Measurements from ENCODE around the gene MPZL1.
"Not testable (repeated sequence)": the region's sequence is repeated elsewhere in the genome, so short reads cannot be mapped to it uniquely, and the experiment has no call there.

MPZL1 gene

DNA sequence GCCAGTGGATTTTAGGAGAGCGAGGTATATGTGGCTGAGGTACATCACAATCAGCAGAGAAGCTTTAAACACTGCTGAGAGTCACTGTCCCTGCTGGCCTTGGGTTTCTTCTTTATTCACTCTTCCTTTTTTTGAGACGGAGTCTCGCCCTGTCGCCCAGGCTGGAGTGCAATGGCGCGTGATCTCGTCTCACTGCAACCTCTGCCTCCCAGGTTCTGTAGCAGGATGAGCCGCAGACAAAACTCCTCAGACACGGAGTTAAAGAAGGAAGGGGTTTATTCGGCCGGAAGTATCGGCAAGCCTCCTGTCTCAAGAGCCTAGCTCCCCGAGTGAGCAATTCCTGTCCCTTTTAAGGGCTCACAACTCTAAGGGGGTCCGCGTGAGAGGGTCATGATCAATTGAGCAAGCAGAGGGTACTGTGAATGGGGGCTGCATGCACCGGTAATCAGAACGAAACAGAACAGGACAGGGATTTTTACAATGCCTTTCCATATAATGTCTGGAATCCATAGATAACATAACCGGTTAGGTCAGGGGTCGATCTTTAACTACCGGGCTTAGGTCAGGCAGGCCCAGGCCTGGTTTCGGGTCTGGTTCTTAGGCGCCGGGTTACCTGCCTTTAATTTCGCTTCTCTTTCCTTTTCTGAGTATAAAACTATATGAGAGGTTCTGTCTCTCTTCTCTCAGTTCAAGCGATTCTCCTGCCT is 1.9 kb upstream of the MPZL1 start:
- not testable (repeated sequence) for DNase-seq

DNA sequence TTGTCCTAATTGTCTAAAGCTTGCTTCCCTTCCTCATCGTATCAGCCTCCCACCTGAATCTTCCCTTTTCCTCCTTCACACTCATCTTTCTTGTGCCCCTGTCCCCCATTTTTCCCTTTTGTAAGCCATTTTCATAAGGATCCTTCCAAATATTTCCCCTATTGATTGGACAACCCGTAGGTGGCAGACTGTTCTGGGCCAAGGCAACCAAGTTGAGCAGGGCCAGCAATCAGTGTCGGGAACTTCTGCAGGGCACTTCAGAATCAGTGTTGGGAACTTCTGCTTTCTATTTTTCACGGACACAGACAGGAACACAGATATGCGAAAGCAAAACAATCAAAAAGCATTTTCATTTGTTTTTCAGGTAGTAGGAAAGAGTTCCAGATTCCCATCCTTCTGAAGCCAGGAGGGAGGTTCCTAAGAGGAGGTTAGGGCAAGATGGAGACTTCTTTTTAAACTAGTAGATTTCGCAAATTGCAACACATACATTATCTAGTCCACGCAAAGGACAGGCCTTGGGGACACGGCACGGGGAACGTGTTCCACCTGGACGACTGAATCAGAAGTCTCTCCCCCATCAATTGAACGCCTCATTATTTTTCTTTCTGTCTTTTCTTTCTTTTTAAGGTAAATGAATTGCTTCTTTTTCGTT is 691 bp upstream of the MPZL1 start:
- DNase-seq, result no peak

DNA sequence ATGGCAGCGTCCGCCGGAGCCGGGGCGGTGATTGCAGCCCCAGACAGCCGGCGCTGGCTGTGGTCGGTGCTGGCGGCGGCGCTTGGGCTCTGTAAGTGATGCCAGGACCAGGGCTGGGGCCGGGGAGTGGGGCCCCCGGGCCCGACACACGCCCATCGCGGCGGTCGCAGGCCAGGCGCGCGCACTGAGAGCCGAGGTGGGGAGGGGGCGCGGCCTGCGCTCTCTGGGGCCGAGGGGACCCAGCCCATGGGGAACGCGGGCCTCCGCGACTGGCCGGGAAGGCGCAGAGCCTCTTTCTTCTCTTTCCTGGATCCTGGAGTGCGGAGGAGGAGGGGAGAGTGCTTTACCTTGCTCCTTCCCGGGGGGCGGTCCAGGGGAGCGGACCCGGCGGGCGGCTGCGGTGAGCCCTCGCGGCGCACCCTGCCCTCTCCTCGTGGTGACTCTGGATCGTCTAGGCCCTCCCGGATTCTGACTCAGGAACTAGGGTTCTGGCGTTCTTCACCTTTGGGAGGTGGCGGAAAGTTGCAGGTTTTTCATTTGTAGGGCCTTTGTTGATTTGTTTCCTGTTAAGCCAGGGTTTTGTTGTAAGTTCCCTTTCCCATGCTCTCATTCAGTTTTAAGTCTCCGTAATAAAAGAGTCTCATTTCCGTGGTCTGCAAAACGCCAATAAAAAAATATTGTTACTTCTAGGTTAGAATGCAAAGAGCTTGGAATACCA is 529 bp downstream of the MPZL1 start:
- DNase-seq, result no peak

DNA sequence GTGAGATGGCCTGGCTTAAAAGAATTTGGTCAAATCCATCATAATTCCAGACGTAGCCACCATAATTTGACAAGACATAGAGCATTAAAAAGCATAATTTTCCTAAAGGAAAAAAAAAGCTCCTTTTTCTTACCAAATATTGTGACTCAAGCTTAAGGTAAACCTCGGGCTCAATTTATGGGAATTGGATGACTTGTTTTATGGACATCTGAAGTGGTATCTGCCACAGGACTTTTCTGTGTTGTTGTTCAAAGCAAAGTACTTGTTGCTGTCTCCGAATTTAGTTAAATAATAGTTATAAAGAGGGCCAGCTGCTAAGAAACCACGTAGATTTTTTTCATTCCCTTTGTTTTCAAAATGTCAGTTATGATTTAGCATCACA is 1.1 kb downstream of the MPZL1 start:
- DNase-seq, result no peak

DNA sequence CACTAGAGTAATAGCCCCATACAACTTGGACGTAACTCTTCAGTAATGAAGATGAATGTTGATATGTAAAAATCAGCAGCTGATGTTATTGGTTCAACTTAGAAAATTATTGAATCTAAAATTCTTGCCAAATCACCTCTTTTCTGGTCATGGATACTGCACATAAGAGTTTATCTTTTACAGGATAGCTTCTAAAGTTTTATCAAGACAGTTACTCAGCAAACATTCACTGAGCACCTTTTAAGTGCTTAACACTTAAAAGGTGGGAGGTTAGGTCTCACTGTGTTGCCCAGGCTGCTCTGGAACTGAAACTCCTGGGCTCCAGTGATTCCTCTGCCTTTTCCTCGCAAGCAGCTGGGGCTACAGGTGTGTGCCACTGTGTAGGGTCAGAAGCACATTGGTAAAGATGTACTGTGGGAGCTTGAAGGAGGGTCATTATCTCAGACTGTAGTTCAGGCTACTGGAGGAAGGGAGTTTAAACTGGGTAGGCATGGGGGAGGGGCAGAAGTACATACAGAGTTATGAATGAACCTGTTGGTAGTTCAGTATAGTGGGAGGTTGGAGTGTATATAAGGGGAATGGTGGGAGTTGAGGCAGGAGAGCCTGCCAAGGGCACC is 2.0 kb downstream of the MPZL1 start:
- no peak for DNase-seq

DNA sequence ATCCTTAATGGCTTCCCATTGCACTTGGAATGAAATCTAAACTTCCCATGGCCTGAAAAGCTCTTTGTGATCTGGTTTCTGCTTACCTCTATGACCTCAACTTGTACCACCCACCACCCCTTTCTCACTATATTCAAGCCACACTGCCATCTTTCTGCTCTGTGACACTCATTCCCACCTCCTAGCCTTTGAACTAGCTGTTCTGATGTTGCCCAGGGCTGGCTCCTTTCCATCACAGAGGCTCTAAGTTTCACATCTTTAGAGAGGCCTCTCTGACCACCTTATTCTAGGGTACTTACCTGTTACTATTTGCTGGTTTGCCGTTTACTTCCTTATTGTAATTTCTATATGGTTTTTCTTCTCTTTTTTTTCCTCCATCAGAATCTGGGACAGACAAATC is 4.2 kb downstream of the MPZL1 start:
- no peak for DNase-seq

DNA sequence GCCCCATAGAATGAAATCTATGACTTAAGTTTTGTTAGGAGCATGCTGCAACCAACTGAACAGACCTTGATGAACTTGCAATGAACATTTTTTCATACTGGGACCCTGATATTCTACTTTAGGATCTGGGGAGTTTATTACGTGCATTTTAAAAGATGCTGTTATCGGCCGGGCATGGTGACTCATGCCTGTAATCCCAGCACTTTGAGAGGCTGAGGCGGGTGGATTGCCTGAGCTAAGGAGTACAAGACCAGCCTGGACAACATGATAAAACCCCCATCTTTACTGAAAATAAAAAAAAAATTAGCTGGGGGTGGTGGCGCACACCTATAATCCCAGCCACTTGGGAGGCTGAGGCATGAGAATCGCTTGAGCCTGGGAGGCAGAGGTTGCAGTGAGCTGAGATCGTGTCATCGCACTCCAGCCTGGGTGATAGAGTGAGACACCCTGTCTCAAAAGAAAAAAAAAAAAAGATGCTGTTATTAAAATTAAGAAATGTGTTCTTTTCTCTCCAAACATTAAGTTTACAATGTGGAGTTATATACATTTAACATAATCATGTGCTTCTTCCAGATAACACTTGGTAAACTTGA is 7.1 kb downstream of the MPZL1 start:
- DNase-seq, result no peak

DNA sequence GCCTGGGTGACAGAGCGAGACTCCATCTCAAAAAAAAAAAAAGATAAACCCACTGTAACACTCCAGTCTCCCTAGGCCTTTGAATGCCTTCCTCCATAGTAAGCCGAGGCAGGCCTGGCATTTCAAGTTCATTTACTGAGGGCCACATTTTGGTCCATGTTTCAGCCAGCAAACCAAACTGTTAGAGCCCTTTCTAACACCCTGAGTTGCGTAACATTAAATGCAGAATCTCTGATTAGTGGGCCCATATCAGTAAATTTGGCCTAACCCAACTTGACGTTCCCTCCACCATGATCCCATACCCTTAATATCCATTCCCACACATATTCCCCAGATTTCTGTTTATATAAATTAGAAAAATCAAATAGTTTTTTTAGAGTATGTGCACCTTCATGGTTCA is 12.4 kb downstream of the MPZL1 start:
- DNase-seq, result no peak

DNA sequence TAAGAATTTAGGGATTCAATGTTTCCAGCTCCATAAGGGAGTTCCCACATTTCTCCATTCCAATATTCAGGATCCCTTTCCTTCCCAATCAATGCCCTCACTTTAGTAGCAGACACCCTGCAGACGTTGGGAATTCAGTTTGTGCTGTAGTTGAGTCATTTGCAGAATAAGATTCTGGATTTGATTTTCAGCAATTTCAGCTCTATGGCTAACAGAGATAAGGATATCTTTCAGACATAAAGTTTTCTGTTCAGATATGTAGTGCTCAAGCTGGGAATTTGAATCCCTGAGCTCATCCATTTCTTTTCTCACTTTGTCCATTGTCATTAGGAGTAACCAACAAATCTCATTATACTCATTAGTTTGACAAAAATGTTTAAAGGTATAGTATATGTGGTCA is 13.1 kb downstream of the MPZL1 start:
- DNase-seq, result no peak

DNA sequence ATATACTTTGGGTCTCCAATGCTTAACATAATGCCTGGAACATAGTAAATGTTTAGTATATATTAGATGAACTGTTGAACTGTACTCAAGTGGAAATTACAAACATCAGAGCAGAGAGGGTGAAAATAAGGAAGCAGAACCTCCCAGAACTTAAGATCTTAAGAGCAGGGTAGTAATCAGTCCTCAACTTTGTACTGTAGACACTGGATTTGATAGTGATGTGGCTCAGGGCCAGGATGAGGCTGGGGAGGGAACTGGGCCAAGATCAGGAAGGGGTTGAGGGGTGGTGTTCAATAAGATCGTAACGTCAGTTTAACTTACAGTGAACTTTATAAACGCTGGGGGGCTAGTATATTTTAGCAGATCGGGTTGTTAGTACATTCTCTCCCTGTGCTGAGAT is 15.4 kb downstream of the MPZL1 start:
- DNase-seq, result no peak

DNA sequence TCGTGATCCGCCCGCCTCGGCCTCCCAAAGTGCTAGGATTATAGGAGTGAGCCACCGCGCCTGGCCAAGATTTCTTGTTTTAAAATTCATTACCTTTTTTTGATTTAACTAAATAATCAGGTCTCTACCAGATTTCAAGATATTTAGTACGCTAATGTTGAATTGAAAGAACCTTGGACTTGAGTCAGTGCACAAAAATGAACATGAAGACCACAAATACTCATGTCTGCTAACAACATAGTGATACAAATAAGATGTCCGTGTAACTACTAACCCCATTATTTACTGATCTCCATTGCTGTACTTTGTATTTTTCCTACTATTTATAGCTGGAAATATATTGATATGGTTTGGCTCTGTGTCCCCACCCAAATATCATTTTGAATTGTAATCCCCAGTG is 16.4 kb downstream of the MPZL1 start:
- DNase-seq, result no peak

DNA sequence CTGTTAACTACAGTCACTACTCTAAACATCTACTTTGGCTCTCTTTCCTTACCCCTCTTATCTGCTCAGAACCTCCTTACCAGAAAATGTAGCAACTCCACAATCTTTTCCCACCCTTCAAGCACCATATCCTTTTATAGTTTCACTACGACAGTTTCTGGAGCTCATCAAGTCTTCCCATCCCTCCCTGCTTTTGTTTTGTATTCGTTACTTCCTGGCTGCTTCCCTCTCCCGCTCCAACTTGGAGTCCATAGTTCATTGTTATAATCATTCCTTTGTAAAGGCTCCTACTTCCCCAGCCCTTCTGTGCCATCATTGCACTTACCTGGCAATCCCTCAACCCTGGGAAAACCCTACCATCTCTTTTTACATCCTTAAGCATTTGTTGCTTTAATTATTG is 18.0 kb downstream of the MPZL1 start:
- no peak for DNase-seq

DNA sequence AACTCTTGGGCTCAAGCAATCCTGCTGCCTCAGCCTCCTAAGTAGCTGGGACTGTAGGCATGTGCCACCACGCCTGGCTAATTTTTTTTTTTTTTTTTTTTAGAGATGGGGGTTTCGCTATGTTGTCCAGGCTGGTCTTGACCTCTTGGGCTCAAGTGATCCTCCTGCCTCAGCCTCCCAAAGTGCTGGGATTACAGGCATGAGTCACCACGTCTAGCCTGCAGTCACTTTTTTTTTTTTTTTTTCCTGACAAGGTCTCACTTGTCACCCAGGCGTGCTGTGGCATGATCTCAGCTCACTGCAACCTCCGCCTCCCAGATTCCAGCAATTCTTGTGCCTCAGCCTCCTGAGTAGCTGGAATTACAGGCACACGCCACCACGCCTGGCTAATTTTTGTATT is 19.3 kb downstream of the MPZL1 start:
- not testable (repeated sequence) for DNase-seq

DNA sequence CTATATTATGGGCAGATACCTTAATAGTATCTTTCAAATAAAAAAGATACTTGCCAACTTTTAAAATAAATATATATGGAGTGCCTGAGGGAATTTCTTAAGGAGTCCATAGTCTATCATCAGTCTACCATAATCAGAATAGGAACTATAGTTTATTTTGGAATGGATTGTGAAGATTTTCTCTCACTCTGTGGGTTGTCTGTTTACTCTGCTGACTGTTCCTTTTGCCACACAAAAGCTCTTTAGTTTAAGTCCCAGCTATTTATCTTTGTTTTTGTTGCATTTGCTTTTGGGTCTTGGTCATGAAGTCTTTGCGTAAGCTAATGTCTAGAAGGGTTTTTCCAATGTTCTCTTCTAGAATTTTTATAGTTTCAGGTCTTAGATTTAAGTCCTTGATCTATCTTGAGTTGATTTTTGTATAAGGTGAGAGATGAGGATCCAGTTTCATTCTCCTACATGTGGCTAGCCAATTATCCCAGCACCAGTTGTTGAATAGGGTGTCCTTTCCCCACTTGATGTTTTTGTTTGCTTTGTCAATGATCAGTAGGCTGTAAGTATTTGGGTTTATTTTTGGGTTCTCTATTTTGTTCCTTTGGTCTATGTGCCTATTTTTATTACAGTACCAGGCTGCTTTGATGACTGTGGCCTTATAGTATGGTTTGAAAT is 20.7 kb downstream of the MPZL1 start:
- DNase-seq, result not testable (repeated sequence)

DNA sequence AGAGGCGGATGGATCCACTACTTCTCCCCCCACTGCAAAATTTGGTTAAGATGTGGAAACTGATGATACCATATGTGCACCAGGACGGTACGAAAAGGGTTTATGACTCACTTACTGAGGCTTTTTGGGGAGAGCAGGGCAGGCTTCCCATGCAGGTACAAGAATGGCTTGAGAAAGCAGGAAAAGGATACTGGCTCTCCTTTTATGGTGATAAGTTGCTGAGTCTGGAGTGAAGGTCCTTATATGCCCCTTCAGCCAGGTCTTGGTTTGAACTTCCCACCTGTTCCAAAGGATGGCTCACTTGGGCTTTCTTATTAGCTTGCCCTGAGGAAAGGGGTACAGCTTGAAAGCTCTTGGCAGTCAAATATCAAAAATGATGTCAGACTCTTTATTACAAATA is 23.1 kb downstream of the MPZL1 start:
- no peak for DNase-seq

DNA sequence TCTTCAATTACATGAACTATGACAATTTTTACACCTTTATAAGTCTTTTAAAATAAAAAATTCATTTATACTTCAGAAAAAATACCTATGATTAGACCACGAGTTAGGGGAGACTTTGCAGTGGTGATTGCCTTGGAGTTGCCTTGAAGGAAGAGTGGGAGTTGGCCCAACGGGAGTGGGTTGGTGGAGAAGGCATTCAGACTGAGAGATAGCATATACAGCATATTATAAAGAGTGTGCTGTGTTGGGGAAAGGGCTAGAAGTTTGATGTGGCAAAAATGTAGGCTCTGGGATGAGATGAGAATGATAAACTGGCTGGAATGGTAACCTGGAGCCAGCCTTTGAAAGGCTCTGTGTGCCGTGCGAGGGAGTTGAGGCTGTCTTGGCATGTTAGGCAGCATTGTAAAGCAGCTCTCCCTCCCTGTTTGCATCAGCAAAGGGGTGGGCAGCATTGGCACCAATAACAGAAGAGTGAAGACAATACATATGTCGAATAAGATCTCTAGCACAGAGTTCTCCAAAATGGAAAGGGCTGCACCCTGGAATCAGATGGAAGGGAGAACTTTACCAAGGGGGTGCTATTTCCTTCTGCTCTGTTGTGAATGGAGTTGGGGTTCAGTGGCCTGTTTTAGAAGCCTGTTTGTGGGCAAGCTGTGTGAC is 24.4 kb downstream of the MPZL1 start:
- DNase-seq, result no peak

DNA sequence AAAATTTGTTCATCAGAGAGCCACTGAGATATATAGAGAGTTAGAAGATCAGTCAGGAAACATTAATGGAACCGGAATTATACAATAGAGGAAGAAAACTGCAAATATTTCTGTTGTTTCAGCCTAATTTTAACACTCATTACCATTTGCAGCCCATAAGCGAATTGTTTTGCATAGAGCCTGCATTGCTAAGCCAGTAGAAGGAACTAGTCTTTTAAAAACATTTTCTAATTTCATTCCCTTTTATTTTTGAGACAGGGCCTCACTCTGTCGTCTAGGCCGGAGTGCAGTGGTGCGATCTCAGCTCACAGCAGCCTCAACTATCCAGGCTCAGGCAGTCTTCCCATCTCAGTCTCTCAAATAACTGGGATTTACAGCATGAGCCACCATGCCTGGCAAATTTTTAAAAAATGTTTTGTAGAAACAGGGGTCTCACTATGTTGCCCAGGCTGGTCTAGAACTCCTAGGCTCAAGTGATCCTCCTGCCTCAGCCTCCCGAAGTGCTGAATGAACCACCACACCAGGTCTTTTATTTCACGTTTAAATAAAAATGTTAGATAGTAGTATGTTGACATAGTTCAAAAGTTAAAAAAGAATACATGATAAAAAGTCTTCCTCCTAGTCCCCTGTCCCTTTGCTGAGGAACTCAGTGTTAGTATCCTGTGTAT is 25.3 kb downstream of the MPZL1 start:
- DNase-seq, result no peak

DNA sequence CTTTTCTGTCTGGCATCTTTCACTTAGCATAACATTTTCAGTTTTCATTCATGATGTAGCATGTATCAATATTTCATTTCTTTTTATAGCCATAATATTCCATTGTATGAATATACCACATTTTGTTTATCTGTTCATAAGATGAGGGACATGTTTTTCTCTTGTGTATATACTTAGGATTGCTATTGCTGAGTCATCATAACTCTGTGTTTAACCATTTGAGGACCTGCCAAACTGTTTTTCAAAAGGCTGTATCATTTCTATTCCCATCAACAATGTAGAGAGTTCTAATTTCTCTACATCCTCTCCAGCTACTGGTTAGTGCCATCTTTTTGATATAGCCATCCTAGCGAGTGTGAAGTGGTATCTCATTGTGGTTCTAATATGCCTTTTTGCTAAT is 26.2 kb downstream of the MPZL1 start:
- no peak for DNase-seq

DNA sequence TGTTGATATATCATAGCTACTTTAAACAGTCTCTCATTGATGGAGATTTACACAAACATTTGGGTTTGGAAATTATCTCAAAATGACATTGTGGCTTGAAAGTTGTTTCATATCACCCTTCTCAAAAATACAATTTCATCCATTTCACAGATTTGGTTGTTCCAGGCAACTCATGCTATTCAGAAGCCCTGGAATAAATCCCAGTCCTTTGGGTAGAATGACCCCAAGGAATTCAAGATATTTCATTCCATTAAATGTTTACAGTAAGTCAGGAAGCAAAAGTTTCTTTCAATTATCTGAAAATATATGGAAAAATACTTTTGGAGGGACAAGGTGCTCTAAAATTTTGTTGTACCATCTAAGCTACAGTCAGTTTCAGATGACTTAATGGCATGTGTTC is 27.1 kb downstream of the MPZL1 start:
- no peak for DNase-seq

DNA sequence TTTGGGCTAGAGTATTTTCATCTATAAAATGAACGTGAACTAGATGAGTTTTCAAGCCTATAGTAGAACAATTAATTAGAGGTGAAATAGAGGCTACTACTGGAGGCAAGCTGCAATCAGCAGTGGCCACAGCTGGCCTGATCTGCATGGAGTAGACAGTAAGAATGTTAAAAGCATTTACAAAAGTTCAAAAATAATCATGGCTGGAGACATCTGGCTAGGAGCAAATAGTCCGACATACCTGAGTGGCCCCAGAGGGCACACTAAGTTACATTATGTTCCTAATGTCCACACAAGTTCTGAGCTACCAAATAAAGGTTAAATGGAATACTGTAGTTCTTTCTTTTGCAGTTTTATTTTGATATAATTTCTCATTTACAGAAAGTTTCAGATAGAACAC is 28.0 kb downstream of the MPZL1 start:
- no peak for DNase-seq

DNA sequence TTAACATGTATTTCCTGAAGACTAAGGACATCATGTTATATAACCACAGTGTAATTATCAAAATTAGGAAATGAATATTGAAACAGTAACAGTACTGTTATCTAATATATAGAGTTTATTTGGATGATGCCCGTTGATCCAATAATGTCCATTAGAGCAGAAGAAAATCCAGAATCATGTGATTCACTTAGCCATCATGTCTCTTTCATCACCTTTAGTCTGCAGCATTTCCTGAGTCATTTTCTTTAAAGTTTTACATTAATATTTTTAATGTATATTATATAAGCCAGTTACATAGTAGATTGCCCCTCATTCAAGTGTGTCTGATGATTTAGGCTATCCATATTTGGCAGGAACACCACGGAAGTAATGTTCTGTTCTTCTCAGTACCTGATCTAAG is 28.9 kb downstream of the MPZL1 start:
- no peak for DNase-seq

DNA sequence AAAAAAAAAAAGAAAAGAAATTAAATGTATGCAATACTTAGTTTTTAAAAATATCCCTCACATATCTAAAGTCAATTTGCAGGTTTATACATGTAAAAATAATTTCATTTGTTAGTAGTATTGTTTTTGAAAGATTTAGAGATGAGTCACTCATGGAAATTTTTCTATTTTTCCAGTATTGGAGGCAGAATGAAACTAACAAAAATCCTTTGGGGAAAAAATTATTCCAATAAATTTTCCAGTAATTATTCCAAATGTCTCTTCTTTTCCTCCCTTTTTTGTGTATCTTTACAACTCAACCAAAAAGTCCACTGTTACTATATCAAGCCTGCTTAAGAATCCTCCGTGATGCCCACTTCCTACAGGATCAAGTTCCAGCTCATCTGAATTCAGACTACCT is 29.9 kb downstream of the MPZL1 start:
- no peak for DNase-seq
